ENCODE measurements around the gene GALNT13.

DNA sequence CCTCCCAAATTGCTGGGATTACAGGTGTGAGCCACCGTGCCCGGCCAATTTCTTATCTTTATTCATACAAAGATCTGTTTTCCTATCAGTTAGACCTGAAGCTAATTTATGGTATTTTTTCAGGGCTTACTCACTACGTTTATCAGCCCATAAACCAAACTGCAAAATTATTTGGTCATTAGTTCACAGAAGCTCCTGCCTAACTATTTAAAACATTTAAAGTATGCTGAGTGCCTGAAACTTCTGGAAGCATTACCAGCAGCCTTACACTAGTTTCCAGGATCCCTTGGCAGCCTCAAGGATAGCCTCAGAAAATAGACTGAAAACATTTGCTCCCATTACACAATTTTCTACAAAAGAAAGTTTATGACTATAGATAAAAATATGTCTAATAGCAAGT, 68.8 kb downstream of the GALNT13 start:
- no peak for TF ChIP-seq YY1 (IDR thresholded peaks at IDR 0.05; ENCODE audit: insufficient read depth, insufficient read length)
- TF ChIP-seq ZNF274 (IDR thresholded peaks at IDR 0.05; ENCODE audit: low read depth, low read length), result no peak

Data from NT2/D1 (cell line).